ENCODE measurements around the gene FNDC3A. TPM values are rescaled to one million over a fixed set of nuclear protein-coding genes. Genes with fewer than 3 reads are reported as not detected.

FNDC3A gene
- total RNA-seq, 1 experiment from 2014 or later, result 24.3 TPM

- H3K9me3 ChIP-seq (ENCODE audit: control insufficient read depth, insufficient read depth, low read depth, low read length), result no peaks in the 10 kb centered on the region
- ChIA-PET POLR2A (no interaction called here), CTCF (no interaction called here)
- no TSS peak for BruUV-seq (replicated peaks)
- no peaks in the 10 kb centered on the region for H3K27me3 ChIP-seq (ENCODE audit: control insufficient read depth, insufficient read depth, low read length)
- H3K36me3 ChIP-seq (ENCODE audit: control insufficient read depth, insufficient read depth, low read length), result no peaks in the 10 kb centered on the region
- no peak overlapping the region for H3K27ac ChIP-seq (ENCODE audit: low read length)
- in situ Hi-C loops (cut with HindIII; ENCODE audit: low pct_unique_long_range_greater_than_20kb, low sequenced_read_pairs) (no loop called here), intact Hi-C loops (cut with micrococcal nuclease; ENCODE audit: unreplicated experiment) (no loop called here)
- TF ChIP-seq POLR2AphosphoS5 (IDR thresholded peaks at IDR 0.05; ENCODE audit: low read depth, low read length) (no peak), REST (IDR thresholded peaks at IDR 0.05; ENCODE audit: insufficient read depth in 1 of 2, low read depth in 2 of 2, low read length in 1 of 2) (no peak), TCF7L2 (IDR thresholded peaks at IDR 0.05; ENCODE audit: low read depth, low read length) (no peak), SIN3A (IDR thresholded peaks at IDR 0.05; ENCODE audit: borderline replicate concordance, insufficient read depth, low read depth, low read length) (no peak), CTCF (IDR thresholded peaks at IDR 0.05) (no peak)
- no peak for DNase-seq (ENCODE audit: low read depth, low spot score)
- H3K4me1 ChIP-seq (ENCODE audit: control insufficient read depth, insufficient read depth, low read length), result no peaks in the 10 kb centered on the region
- no peak overlapping the region for H3K4me3 ChIP-seq (ENCODE audit: low read depth in 2 of 2, low read length in 2 of 2)
- ATAC-seq, result no peak
Measured at GRCh38 chr13:48938308-48938943, 37.3 kb upstream of the FNDC3A start.

- Histone ChIP-seq H3K9me3 (ENCODE audit: control insufficient read depth, insufficient read depth, low read depth, low read length) (no peaks in the 10 kb centered on the region), H3K4me1 (ENCODE audit: control insufficient read depth, insufficient read depth, low read length) (no peaks in the 10 kb centered on the region), H3K36me3 (ENCODE audit: control insufficient read depth, insufficient read depth, low read length) (no peaks in the 10 kb centered on the region), H3K27me3 (ENCODE audit: control insufficient read depth, insufficient read depth, low read length) (no peaks in the 10 kb centered on the region), H3K27ac (ENCODE audit: low read length) (no peak overlapping the region), H3K4me3 (ENCODE audit: low read depth in 2 of 2, low read length in 2 of 2) (no peak overlapping the region)
- in situ Hi-C loops (cut with HindIII; ENCODE audit: low pct_unique_long_range_greater_than_20kb, low sequenced_read_pairs) (no loop called here), intact Hi-C loops (cut with micrococcal nuclease; ENCODE audit: unreplicated experiment) (no loop called here)
- CTCF ChIA-PET, result no interaction called here
- DNase-seq (ENCODE audit: low read depth, low spot score) (no peak), ATAC-seq (no peak)
- no TSS peak for BruUV-seq (replicated peaks)
- POLR2A ChIA-PET, result no interaction called here
- TF ChIP-seq SIN3A (IDR thresholded peaks at IDR 0.05; ENCODE audit: borderline replicate concordance, insufficient read depth, low read depth, low read length) (no peak), REST (IDR thresholded peaks at IDR 0.05; ENCODE audit: insufficient read depth in 1 of 2, low read depth in 2 of 2, low read length in 1 of 2) (no peak)
Measured at GRCh38 chr13:48939728-48940127, 36.0 kb upstream of the FNDC3A start.
